Mucosa of descending colon (tissue), 3 donors: ENCODE results near the gene SGMS1. TPM values are rescaled to one million over a fixed set of nuclear protein-coding genes. Genes with fewer than 3 reads are reported as not detected.

Source experiments
- ATAC-seq: fragments of 200-7000 bp; cut with Tn5 transposase; one replicate; pipeline ENCODE4 v1.9.1; 2020; ENCODE audit warnings: mild to moderate bottlenecking, moderate library complexity
- DNase-seq, 3 donors: peaks; one replicate each; pipeline ENCODE4 v3.0.0-alpha.2; 2020
- H3K36me3 ChIP-seq: fragments of 200-600 bp; one replicate; pipeline ENCODE4 v1.8.0; 2021; ENCODE audit warnings: low read depth, mild to moderate bottlenecking
- H3K4me1 ChIP-seq: fragments of 200-600 bp; one replicate; pipeline ENCODE4 v1.8.0; 2021; ENCODE audit warnings: low read depth, mild to moderate bottlenecking
- H3K4me3 ChIP-seq: fragments of 200-600 bp; one replicate; pipeline ENCODE4 v1.8.0; 2021; ENCODE audit warnings: mild to moderate bottlenecking
- H3K9me3 ChIP-seq: fragments of 200-600 bp; one replicate; pipeline ENCODE4 v1.8.0; 2021; ENCODE audit warnings: mild to moderate bottlenecking
- intact Hi-C, 2 donors: fragments of 100-400 bp; cut with DNase I in 1 of 2; cut with micrococcal nuclease in 1 of 2; formaldehyde crosslinking; loops; one replicate each; pipeline versions ENCODE4 v1.11.0 to v1.11.1; 2022; cut with DNase I, micrococcal nuclease
- total RNA-seq, 3 donors: library from RNA; stranded (reverse); fragmentation: NEBNext Ultra II Directional in 2 of 3; extraction: Animal tissue kit (Norgen Biotek cat#: 25700) in 2 of 3; gene quantifications; one replicate each; pipeline versions ENCODE4 v1.2.1 to v1.2.4, GENCODE V29; 2021 to 2023
- TF ChIP-seq, protein P1 (sequence below): fragments of 200-600 bp; IDR thresholded peaks from one replicate; pipeline ENCODE4 v1.8.0; 2022; ENCODE audit warnings: antibody characterized with exemption, mild to moderate bottlenecking
- donor health status: DM: no; HTN: no; CAD: no; lungs with moderate emphysema.
- donor health status: DM: no; HTN: no; CAD: no.
- donor health status: DM: no; HTN: yes; CAD: no.

Gene SGMS1
- total RNA-seq, 3 donors from 2014 or later, result 14.4 to 28.4 (median 20.0) TPM

DNA sequence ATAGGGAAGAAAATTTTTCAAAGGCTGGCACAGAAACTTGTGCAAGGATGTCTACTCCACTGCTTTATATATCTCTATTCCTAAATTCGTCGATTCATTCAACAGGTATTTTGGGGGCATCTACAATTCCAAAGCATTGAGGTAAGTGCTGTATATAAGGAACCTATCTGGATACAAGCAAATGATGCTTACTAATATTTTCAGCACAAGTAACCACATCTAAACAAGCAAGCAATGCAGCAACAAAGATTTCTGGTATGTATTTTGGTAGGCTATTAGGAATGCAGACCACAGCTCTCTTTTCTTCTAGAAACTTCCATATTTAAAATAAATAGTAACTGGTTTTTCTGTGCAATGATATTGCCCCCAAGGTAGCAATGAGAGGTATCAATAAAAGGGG lies 183.9 kb downstream of the SGMS1 start:
- intact Hi-C loops, result no loop called here
- no peak for ATAC-seq
- Histone ChIP-seq H3K4me3 (no peak overlapping the region), H3K4me1 (no peaks in the 10 kb centered on the region), H3K36me3 (no peaks in the 10 kb centered on the region), H3K9me3 (no peaks in the 10 kb centered on the region)
- TF ChIP-seq, protein P1, sequence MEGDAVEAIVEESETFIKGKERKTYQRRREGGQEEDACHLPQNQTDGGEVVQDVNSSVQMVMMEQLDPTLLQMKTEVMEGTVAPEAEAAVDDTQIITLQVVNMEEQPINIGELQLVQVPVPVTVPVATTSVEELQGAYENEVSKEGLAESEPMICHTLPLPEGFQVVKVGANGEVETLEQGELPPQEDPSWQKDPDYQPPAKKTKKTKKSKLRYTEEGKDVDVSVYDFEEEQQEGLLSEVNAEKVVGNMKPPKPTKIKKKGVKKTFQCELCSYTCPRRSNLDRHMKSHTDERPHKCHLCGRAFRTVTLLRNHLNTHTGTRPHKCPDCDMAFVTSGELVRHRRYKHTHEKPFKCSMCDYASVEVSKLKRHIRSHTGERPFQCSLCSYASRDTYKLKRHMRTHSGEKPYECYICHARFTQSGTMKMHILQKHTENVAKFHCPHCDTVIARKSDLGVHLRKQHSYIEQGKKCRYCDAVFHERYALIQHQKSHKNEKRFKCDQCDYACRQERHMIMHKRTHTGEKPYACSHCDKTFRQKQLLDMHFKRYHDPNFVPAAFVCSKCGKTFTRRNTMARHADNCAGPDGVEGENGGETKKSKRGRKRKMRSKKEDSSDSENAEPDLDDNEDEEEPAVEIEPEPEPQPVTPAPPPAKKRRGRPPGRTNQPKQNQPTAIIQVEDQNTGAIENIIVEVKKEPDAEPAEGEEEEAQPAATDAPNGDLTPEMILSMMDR, result no peak
- DNase-seq, result no peak

DNA sequence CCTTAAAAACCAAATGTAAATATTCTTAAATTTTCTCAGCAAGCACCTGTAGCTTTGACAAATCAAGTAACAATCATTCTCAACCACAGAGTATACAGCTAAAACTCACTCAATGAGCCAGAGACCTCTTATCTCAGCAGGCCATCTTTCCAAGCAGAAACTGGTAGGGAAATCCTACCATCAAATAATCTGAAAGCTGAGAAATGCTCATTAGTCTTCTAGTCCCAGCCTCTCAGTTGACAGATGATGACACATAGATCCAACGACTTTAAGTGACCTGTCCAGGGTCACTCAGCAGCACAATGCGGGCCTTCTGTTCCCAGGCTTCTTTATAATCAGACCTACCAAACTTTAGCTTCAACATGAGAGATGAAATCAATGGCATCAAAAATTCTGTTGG lies 184.6 kb downstream of the SGMS1 start:
- Histone ChIP-seq H3K36me3 (no peaks in the 10 kb centered on the region), H3K4me1 (no peaks in the 10 kb centered on the region), H3K9me3 (no peaks in the 10 kb centered on the region), H3K4me3 (no peak overlapping the region)
- DNase-seq (no peak), ATAC-seq (no peak)
- TF ChIP-seq, protein P1, result no peak
- intact Hi-C loops, result no loop called here

DNA sequence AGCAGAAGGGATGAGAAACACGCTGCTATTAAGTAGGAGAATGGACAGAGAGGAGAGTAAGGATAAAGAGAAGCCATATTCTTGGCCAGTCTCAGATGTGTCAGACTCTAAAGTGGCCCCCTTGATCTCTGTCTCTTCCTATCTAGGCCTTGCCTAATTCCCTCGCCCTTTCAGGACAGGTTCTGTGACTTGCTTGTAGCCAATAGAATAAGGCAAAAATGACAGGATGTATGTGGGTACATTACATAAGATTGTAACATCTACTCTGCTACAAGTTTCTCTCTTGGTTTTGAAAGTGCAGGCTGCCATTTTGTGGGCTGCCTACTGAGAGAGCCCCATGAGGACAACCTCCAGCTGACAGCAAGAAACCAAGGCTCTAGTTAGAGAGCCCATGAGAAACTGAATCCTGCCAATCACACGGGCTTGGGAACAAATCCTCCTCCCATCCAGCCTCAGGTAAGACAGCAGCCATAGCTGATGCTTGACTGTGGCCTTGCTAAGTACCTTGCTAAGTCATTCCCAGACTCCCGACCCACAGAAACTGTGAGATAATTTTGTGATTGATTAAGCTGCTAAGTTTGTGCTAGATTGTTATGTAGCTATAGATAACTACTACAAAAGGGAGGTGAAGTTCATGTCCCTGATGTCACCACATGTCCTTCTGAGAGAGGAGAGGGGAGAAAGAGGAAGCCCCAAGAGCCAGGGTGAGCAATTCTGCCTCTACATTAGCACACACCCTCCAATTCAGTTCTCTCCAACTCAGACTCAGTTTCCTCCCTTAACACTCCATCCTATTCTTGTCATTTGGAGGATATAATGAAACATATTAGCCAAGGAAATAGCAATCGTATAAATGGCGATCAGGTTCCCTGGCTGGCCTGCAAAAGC lies 185.5 kb downstream of the SGMS1 start:
- Histone ChIP-seq H3K4me3 (no peak overlapping the region), H3K36me3 (no peaks in the 10 kb centered on the region), H3K4me1 (no peaks in the 10 kb centered on the region), H3K9me3 (no peaks in the 10 kb centered on the region)
- TF ChIP-seq, protein P1, result no peak
- DNase-seq, result no peak
- intact Hi-C loops, result no loop called here
- ATAC-seq, result no peak

DNA sequence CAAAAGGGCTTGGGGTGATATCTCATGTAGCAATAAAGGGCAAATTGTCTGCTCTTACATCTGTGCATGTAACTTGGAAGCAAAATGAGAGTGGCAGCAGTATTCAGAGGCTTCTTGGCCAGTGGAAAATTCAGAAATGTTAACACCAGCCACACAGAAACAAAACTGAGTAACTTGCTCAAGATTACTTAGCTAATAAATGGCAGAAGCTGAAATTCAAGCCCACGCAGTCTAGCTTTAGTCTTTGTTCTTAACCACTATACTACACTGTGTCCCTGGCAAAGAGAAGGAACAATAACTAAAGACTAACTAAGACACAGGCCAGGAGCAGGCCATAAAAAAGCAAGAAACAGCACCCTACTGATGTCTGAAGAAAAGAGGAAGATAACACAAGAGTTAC lies 186.5 kb downstream of the SGMS1 start:
- intact Hi-C loops, result no loop called here
- no peaks in the 10 kb centered on the region for H3K4me1 ChIP-seq
- ATAC-seq (no peak), DNase-seq (no peak)
- TF ChIP-seq, protein P1, result no peak
- no peak overlapping the region for H3K4me3 ChIP-seq
- H3K36me3 ChIP-seq, result no peaks in the 10 kb centered on the region
- H3K9me3 ChIP-seq, result no peaks in the 10 kb centered on the region

DNA sequence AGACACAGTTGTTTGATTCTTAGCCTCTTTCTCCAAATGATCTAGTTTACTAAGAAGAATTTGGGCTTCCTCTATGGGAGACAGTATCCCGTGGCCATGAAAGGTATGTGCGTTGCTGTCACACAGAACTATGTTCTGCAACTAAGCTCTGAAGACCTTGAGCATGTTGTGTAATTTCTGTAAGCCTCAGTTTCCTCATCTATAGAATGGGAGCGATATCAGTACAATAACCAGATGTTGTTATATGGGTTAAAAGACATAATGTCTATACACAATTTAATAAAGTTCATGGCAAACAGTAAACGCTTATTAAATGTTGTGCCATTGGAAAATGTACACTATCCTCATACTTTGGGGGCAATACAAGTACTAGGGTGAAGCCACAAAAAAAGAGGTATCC lies 187.0 kb downstream of the SGMS1 start:
- H3K4me3 ChIP-seq, result no peak overlapping the region
- intact Hi-C loops, result no loop called here
- no peaks in the 10 kb centered on the region for H3K4me1 ChIP-seq
- no peaks in the 10 kb centered on the region for H3K9me3 ChIP-seq
- DNase-seq (no peak), ATAC-seq (no peak)
- no peaks in the 10 kb centered on the region for H3K36me3 ChIP-seq
- TF ChIP-seq, protein P1, result no peak
